WTC11 (cell line): ENCODE data around the gene PDSS2. TPM values are rescaled to one million over a fixed set of nuclear protein-coding genes. Genes with fewer than 3 reads are reported as not detected.
A peak's percentile ranks its signal among the peaks of the same experiment; 100 is the strongest.

Experiments
- ATAC-seq: fragments of 200-7000 bp; cut with Tn5 transposase; 2 replicates; pipeline ENCODE4 v1.10.0; 2021; ENCODE audit warnings: mild to moderate bottlenecking, moderate library complexity
- CTCF ChIA-PET: fragments of 300-600 bp; sonication (Branson Sonifier 250); formaldehyde crosslinking; loops from one replicate; lab custom pipeline; 2021; ENCODE audit warnings: antibody characterized with exemption; lab: Charles Lee
- POLR2A ChIA-PET: fragments of 350-600 bp; sonication (Branson Sonifier 250); formaldehyde crosslinking; loops from one replicate; lab custom pipeline; 2021; ENCODE audit warnings: antibody characterized with exemption; lab: Charles Lee
- DNase-seq: peaks from one replicate; pipeline ENCODE4 v3.0.0; 2021; ENCODE audit warnings: low spot score
- H3K27ac Mint-ChIP-seq: 2 replicates; pipeline ENCODE4 v1.8.0; 2021; ENCODE audit warnings: mixed read lengths
- H3K27me3 Mint-ChIP-seq: 2 replicates; pipeline ENCODE4 v1.8.0; 2021; ENCODE audit warnings: low read depth, mild to moderate bottlenecking, moderate library complexity, mixed read lengths
- H3K36me3 Mint-ChIP-seq: 2 replicates; pipeline ENCODE4 v1.8.0; 2021; ENCODE audit warnings: mixed read lengths
- H3K4me1 Mint-ChIP-seq: 2 replicates; pipeline ENCODE4 v1.8.0; 2022; ENCODE audit warnings: mixed read lengths
- H3K4me3 Mint-ChIP-seq: 2 replicates; pipeline ENCODE4 v1.8.0; 2021; ENCODE audit warnings: mild to moderate bottlenecking, moderate library complexity, mixed read lengths
- H3K9me3 Mint-ChIP-seq: 2 replicates; pipeline ENCODE4 v1.8.0; 2021; ENCODE audit warnings: mixed read lengths
- CREB1 ChIP-seq: sonication (generic); formaldehyde crosslinking; IDR thresholded peaks from 2 replicates; pipeline ENCODE4 v1.8.0; 2023; ENCODE audit warnings: mild to moderate bottlenecking, missing genetic modification reagents
- GABPB1 ChIP-seq: sonication (generic); formaldehyde crosslinking; IDR thresholded peaks from 2 replicates; pipeline ENCODE4 v1.8.1; 2023; ENCODE audit warnings: mild to moderate bottlenecking, missing genetic modification reagents
- IRF2 ChIP-seq: sonication (generic); formaldehyde crosslinking; IDR thresholded peaks from 2 replicates; pipeline ENCODE4 v1.8.0; 2022; ENCODE audit warnings: low read depth, missing genetic modification reagents, borderline replicate concordance
- JUN ChIP-seq: sonication (generic); formaldehyde crosslinking; IDR thresholded peaks from 2 replicates; pipeline ENCODE4 v1.8.0; 2023; ENCODE audit warnings: mild to moderate bottlenecking, missing genetic modification reagents
- KAT7 ChIP-seq: sonication (generic); formaldehyde crosslinking; IDR thresholded peaks from 2 replicates; pipeline ENCODE4 v1.8.1; 2023; ENCODE audit warnings: missing genetic modification reagents, mild to moderate bottlenecking, borderline replicate concordance
- PRRX2 ChIP-seq: fragments of 250-450 bp; sonication (Bioruptor Pico); IDR thresholded peaks from 2 replicates; pipeline ENCODE4 v1.8.0; 2021; ENCODE audit warnings: mild to moderate bottlenecking
- TEAD4 ChIP-seq: sonication (generic); formaldehyde crosslinking; IDR thresholded peaks from 2 replicates; pipeline ENCODE4 v1.8.0; 2022; ENCODE audit warnings: mild to moderate bottlenecking, missing genetic modification reagents
- ZNF138 ChIP-seq: sonication (generic); formaldehyde crosslinking; conservative IDR thresholded peaks from 2 replicates; pipeline ENCODE4 v1.8.1; 2022; ENCODE audit warnings: mild to moderate bottlenecking, moderate library complexity, missing genetic modification reagents
- total RNA-seq: library from RNA; stranded (reverse); gene quantifications from 3 replicates; pipeline ENCODE4 v1.2.3, GENCODE V29; 2021
- TF ChIP-seq, protein P1 (sequence below): sonication (generic); formaldehyde crosslinking; IDR thresholded peaks from 2 replicates; pipeline ENCODE4 v1.8.1; 2022; ENCODE audit warnings: missing genetic modification reagents, borderline replicate concordance
- TF ChIP-seq, protein P2 (sequence below): sonication (generic); formaldehyde crosslinking; IDR thresholded peaks from 2 replicates; pipeline ENCODE4 v1.8.0; 2022; ENCODE audit warnings: mild to moderate bottlenecking, missing genetic modification reagents
- TF ChIP-seq, protein P3 (sequence below): sonication (generic); formaldehyde crosslinking; IDR thresholded peaks from 2 replicates; pipeline ENCODE4 v1.8.0; 2022; ENCODE audit warnings: missing genetic modification reagents
- TF ChIP-seq, protein P4 (sequence below): sonication (generic); formaldehyde crosslinking; IDR thresholded peaks from 2 replicates; pipeline ENCODE4 v1.8.1; 2023; ENCODE audit warnings: mild to moderate bottlenecking, moderate library complexity, missing genetic modification reagents
- TF ChIP-seq, protein P5 (sequence below): fragments of 250-450 bp; sonication (Bioruptor Pico); IDR thresholded peaks from 2 replicates; pipeline ENCODE4 v1.9.0; 2021; ENCODE audit warnings: mild to moderate bottlenecking
- TF ChIP-seq, protein P6 (sequence below): fragments of 200-600 bp; IDR thresholded peaks from 2 replicates; pipeline ENCODE4 v1.8.0; 2022; ENCODE audit warnings: antibody characterized with exemption
- TF ChIP-seq, protein P7 (sequence below): sonication (generic); formaldehyde crosslinking; IDR thresholded peaks from 2 replicates; pipeline ENCODE4 v1.8.0; 2022; ENCODE audit warnings: mild to moderate bottlenecking, missing genetic modification reagents
- TF ChIP-seq, protein P8 (sequence below): sonication (generic); formaldehyde crosslinking; IDR thresholded peaks from 2 replicates; pipeline ENCODE4 v1.8.0; 2022; ENCODE audit warnings: mild to moderate bottlenecking, missing genetic modification reagents
- TF ChIP-seq, protein P9 (sequence below): fragments of 250-450 bp; sonication (Bioruptor Pico); IDR thresholded peaks from 2 replicates; pipeline ENCODE4 v1.8.0; 2021; ENCODE audit warnings: mild to moderate bottlenecking

Gene PDSS2
- total RNA-seq, 1 experiment from 2014 or later: 18.3 TPM

DNA sequence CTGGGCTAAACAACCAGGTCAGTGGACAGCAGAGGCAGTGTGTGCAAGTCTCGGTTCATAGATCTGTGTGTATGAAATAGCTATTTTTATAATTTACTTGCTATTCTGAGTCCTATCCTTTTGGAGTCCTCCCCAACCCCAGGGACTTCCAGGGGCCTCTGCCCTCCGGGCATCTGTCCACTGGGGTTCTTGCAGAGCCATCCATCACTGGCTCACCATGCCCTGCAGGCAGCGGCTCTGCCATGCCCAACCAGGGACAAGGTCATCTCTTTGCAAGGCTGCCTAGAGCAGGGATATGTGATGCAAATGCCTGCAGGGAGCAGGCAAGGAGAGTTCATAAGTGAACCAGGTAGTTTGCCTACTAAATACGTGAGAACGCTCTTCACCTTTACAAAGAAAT lies 333.6 kb downstream of the PDSS2 start:
- ChIA-PET POLR2A (interaction anchor here (0.6 kb wide), 2 partner anchors 12 to 59 kb away, joined by 4 to 7 read pairs; no protein-coding TSS in a partner anchor), CTCF (interaction anchor here (1.0 to 1.2 kb wide), 2 partner anchors 13 to 19 kb away, joined by 3 to 5 read pairs; no protein-coding TSS in a partner anchor)
- Mint-ChIP-seq H3K4me3 (no peak overlapping the region), H3K36me3 (no peaks in the 10 kb centered on the region), H3K4me1 (peaks cover 65% of the 10 kb centered on the region), H3K27ac (peak overlapping the region; percentile 89; the same call in 1 of the 2 replicates), H3K27me3 (no peaks in the 10 kb centered on the region), H3K9me3 (no peaks in the 10 kb centered on the region)
- TF ChIP-seq GABPB1 (CRISPR knock-in tag): no peak
- TF ChIP-seq, protein P1, sequence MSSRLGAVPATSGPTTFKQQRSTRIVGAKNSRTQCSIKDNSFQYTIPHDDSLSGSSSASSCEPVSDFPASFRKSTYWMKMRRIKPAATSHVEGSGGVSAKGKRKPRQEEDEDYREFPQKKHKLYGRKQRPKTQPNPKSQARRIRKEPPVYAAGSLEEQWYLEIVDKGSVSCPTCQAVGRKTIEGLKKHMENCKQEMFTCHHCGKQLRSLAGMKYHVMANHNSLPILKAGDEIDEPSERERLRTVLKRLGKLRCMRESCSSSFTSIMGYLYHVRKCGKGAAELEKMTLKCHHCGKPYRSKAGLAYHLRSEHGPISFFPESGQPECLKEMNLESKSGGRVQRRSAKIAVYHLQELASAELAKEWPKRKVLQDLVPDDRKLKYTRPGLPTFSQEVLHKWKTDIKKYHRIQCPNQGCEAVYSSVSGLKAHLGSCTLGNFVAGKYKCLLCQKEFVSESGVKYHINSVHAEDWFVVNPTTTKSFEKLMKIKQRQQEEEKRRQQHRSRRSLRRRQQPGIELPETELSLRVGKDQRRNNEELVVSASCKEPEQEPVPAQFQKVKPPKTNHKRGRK (CRISPR knock-in tag): no peak
- TF ChIP-seq PRRX2 (CRISPR knock-in tag): no peak
- TF ChIP-seq, protein P2, sequence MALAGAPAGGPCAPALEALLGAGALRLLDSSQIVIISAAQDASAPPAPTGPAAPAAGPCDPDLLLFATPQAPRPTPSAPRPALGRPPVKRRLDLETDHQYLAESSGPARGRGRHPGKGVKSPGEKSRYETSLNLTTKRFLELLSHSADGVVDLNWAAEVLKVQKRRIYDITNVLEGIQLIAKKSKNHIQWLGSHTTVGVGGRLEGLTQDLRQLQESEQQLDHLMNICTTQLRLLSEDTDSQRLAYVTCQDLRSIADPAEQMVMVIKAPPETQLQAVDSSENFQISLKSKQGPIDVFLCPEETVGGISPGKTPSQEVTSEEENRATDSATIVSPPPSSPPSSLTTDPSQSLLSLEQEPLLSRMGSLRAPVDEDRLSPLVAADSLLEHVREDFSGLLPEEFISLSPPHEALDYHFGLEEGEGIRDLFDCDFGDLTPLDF (CRISPR knock-in tag): no peak
- TF ChIP-seq, protein P3, sequence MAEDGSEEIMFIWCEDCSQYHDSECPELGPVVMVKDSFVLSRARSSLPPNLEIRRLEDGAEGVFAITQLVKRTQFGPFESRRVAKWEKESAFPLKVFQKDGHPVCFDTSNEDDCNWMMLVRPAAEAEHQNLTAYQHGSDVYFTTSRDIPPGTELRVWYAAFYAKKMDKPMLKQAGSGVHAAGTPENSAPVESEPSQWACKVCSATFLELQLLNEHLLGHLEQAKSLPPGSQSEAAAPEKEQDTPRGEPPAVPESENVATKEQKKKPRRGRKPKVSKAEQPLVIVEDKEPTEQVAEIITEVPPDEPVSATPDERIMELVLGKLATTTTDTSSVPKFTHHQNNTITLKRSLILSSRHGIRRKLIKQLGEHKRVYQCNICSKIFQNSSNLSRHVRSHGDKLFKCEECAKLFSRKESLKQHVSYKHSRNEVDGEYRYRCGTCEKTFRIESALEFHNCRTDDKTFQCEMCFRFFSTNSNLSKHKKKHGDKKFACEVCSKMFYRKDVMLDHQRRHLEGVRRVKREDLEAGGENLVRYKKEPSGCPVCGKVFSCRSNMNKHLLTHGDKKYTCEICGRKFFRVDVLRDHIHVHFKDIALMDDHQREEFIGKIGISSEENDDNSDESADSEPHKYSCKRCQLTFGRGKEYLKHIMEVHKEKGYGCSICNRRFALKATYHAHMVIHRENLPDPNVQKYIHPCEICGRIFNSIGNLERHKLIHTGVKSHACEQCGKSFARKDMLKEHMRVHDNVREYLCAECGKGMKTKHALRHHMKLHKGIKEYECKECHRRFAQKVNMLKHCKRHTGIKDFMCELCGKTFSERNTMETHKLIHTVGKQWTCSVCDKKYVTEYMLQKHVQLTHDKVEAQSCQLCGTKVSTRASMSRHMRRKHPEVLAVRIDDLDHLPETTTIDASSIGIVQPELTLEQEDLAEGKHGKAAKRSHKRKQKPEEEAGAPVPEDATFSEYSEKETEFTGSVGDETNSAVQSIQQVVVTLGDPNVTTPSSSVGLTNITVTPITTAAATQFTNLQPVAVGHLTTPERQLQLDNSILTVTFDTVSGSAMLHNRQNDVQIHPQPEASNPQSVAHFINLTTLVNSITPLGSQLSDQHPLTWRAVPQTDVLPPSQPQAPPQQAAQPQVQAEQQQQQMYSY (CRISPR knock-in tag): no peak
- no peak for TF ChIP-seq KAT7 (CRISPR knock-in tag)
- TF ChIP-seq, protein P4, sequence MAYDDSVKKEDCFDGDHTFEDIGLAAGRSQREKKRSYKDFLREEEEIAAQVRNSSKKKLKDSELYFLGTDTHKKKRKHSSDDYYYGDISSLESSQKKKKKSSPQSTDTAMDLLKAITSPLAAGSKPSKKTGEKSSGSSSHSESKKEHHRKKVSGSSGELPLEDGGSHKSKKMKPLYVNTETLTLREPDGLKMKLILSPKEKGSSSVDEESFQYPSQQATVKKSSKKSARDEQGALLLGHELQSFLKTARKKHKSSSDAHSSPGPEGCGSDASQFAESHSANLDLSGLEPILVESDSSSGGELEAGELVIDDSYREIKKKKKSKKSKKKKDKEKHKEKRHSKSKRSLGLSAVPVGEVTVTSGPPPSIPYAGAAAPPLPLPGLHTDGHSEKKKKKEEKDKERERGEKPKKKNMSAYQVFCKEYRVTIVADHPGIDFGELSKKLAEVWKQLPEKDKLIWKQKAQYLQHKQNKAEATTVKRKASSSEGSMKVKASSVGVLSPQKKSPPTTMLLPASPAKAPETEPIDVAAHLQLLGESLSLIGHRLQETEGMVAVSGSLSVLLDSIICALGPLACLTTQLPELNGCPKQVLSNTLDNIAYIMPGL (CRISPR knock-in tag): no peak
- TF ChIP-seq, protein P5, sequence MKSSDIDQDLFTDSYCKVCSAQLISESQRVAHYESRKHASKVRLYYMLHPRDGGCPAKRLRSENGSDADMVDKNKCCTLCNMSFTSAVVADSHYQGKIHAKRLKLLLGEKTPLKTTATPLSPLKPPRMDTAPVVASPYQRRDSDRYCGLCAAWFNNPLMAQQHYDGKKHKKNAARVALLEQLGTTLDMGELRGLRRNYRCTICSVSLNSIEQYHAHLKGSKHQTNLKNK (CRISPR knock-in tag): no peak
- TF ChIP-seq, protein P6, sequence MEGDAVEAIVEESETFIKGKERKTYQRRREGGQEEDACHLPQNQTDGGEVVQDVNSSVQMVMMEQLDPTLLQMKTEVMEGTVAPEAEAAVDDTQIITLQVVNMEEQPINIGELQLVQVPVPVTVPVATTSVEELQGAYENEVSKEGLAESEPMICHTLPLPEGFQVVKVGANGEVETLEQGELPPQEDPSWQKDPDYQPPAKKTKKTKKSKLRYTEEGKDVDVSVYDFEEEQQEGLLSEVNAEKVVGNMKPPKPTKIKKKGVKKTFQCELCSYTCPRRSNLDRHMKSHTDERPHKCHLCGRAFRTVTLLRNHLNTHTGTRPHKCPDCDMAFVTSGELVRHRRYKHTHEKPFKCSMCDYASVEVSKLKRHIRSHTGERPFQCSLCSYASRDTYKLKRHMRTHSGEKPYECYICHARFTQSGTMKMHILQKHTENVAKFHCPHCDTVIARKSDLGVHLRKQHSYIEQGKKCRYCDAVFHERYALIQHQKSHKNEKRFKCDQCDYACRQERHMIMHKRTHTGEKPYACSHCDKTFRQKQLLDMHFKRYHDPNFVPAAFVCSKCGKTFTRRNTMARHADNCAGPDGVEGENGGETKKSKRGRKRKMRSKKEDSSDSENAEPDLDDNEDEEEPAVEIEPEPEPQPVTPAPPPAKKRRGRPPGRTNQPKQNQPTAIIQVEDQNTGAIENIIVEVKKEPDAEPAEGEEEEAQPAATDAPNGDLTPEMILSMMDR: no peak
- TF ChIP-seq JUN: no peak
- TF ChIP-seq, protein P7, sequence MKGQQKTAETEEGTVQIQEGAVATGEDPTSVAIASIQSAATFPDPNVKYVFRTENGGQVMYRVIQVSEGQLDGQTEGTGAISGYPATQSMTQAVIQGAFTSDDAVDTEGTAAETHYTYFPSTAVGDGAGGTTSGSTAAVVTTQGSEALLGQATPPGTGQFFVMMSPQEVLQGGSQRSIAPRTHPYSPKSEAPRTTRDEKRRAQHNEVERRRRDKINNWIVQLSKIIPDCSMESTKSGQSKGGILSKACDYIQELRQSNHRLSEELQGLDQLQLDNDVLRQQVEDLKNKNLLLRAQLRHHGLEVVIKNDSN (CRISPR knock-in tag): no peak
- TF ChIP-seq CREB1 (CRISPR knock-in tag): no peak
- no peak for TF ChIP-seq TEAD4 (CRISPR knock-in tag)
- ATAC-seq (no peak), DNase-seq (no peak)

DNA sequence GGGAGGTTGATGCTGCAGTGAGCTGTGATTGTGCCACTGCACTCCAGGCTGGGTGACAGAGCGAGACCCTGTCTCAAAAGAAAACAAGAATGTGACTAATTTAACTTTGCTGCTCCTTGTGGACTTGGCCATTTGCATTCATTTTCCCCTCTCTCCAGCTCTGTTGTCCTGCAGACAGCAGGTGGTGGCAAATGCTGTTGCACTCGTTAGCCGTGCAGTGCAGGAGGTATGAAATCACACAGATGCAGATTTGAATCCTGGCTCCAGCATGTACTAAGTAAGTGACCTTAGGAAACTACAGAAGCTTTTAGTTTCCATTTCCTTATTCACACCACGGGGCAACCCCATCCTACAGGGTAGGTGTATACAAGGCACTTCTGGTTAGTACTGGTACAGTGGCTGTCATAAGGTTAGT lies 334.4 kb downstream of the PDSS2 start:
- DNase-seq (no peak), ATAC-seq (peak; percentile 87)
- H3K27ac Mint-ChIP-seq: peak overlapping the region; percentile 89
- no peaks in the 10 kb centered on the region for H3K27me3 Mint-ChIP-seq
- H3K9me3 Mint-ChIP-seq: no peaks in the 10 kb centered on the region
- peaks cover 64% of the 10 kb centered on the region for H3K4me1 Mint-ChIP-seq
- ChIA-PET POLR2A (interaction anchor here (0.8 to 1.0 kb wide), 2 partner anchors 9 to 11 kb away, joined by 3 to 4 read pairs; partner anchors contain the start of gene BEND3), CTCF (interaction anchor here (0.8 to 1.7 kb wide), 4 partner anchors 9 to 193 kb away, joined by 3 to 5 read pairs (median 4); no protein-coding TSS in a partner anchor)
- H3K4me3 Mint-ChIP-seq: no peak overlapping the region
- no peaks in the 10 kb centered on the region for H3K36me3 Mint-ChIP-seq
- TF ChIP-seq ZNF138 (CRISPR knock-in tag) (no peak), IRF2 (CRISPR knock-in tag) (no peak)
- TF ChIP-seq, protein P1 (CRISPR knock-in tag): no peak
- TF ChIP-seq, protein P8, sequence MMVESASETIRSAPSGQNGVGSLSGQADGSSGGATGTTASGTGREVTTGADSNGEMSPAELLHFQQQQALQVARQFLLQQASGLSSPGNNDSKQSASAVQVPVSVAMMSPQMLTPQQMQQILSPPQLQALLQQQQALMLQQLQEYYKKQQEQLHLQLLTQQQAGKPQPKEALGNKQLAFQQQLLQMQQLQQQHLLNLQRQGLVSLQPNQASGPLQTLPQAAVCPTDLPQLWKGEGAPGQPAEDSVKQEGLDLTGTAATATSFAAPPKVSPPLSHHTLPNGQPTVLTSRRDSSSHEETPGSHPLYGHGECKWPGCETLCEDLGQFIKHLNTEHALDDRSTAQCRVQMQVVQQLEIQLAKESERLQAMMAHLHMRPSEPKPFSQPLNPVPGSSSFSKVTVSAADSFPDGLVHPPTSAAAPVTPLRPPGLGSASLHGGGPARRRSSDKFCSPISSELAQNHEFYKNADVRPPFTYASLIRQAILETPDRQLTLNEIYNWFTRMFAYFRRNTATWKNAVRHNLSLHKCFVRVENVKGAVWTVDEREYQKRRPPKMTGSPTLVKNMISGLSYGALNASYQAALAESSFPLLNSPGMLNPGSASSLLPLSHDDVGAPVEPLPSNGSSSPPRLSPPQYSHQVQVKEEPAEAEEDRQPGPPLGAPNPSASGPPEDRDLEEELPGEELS: peak; percentile 70; the same call in 1 of the 2 replicates
- TF ChIP-seq, protein P9, sequence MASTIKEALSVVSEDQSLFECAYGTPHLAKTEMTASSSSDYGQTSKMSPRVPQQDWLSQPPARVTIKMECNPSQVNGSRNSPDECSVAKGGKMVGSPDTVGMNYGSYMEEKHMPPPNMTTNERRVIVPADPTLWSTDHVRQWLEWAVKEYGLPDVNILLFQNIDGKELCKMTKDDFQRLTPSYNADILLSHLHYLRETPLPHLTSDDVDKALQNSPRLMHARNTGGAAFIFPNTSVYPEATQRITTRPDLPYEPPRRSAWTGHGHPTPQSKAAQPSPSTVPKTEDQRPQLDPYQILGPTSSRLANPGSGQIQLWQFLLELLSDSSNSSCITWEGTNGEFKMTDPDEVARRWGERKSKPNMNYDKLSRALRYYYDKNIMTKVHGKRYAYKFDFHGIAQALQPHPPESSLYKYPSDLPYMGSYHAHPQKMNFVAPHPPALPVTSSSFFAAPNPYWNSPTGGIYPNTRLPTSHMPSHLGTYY (CRISPR knock-in tag): no peak
